Measurements from ENCODE around the gene SLC66A2.
"Not testable (repeated sequence)": the region's sequence is repeated elsewhere in the genome, so short reads cannot be mapped to it uniquely, and the experiment has no call there.

Gene SLC66A2

DNA sequence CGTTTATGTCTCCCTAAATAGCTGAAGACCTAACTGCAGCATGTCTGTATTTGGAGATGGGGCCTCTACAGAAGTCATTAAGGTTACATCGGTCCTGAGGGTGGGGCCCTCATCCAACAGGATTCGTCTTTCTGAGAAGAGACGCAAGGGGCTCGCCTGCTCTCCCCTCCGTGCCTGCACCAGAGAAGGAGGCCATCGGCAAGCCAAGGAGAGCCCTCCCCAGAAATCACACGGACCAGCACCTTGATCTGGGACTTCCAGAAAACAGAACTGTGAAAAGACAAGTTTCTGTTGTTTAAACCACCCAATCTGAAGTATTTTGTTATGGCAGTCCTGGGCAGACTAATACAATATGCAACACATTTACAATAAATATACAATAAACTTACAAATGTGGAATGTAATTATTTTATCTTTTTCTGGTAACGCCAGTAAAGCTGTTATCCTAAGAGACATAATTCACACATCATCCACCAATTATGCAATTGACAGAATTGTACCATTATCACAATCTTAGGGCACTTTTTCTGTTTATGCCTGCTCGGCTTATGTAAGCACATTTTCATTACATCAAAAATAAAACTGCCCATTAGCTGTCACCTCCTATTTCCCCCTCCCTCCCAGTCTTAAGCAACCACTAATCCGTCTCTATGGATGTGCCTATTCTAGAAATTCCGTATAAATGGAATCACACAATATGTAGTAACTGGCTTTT, 19.1 kb upstream of the SLC66A2 start:
- FAIRE-seq: no peak

DNA sequence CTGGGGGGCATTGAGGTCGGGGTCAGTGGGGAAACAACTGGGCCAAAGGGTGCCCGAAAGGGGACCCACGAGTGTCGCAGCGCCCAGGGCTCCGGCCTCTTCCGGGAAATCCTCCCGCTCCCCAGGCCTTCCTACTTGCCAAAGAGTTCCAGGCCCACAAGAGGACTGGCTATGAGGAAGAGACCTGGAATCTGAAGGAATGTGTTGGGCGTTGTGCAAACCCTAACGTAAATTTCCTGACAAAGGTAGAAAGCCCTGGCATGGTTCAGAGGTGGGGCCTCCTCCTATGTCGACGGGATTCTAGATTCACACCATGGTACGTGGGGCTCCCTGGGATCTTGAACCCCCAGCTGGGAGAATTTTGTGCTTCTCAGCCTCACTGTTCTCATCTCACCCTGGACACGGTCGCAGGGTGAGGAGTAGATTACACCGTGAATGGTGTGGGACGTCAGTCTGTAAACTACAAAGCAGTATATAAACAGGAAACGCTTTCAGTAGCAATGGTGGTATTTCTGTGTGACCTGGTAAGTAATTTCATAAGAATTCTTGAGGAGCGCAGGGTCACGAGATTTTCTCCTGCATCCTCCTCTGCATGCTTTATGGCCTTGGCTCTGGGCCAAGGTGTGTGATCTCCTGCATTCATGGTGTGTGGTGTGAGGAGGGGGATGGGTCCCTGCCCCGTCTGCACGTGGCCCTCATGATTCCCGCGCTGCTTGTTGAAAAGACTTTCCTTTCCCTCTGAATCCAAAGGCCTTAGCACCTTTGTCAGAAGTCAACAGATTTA, 13.9 kb upstream of the SLC66A2 start:
- no peak for FAIRE-seq

DNA sequence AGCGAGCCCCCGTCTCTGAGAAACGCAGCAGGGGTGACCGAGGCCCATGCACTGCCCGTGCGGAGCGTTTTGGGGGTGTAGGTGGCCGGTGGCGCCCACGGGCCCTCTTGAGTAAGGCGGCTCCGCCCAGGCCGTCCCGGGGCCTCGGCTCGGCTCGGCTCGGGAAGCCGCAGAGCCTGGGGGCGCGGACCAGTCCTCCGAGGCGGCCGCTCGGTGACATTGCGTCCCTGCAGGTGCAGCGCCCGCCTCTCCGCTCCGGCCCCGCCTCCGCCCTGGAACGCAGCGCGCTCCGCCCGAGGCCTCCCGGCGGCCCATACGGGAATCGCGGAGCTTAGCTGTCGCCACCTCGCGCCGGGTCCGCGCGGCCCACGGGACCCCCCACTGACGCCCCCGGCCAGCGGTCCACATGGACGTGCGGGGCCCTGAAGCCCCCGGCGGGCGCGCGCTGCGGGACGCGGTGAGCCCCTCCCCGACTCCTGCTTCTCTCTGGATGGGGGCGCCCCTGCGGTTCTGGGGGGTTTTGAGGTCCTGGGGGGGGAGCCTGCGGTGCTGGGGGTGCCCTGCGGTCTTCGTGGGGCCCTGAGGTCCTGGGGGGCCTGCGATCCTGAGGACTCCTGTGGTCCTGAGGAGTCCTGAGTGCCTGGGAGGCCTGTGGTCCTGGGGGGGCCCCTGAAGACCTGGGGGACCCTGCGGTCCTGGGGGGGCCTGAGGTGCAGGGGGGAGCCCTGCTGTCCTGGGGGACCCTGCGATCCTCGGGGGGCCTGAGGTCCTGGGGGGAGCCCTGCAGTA, 13.1 kb upstream of the SLC66A2 start, which contains the start of gene HSBP1L1:
HSBP1L1 (plus strand) TSS at position 314 of the 789 bp plus-strand sequence; CDS start at position 407, 93 bp downstream.
- FAIRE-seq: no peak

DNA sequence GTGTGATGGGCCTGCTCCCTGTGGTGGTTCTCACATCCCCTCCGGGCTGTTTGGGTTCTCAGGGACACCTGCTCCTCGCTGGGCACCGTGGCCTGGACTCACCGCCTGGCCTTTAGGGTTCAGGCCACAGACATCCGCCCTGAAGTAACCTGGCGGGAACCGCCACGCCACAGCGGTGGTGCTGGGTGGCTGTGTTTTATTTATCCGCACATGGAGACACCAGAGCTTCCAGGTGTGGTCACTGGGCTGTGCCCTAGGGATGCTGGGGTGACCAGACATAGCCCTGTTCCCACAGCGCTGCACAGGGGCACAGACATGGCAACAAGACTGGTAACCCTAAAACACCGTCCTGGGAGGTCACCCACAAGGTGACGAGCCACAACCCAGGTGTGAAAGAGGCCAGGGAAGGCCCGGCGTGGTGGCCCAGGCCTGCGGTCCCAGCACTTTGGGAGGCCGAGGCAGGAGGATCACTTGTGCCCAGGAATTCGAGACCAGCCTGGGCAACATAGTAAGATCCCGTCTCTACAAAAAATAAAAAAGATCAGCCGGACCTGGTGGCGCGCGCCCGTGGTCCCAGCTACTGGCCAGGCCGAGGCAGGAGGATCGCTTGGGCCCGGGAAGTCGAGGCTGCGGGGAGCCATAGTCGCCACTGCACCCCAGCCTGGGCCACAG, 12.3 kb upstream of the SLC66A2 start:
- FAIRE-seq: no peak

DNA sequence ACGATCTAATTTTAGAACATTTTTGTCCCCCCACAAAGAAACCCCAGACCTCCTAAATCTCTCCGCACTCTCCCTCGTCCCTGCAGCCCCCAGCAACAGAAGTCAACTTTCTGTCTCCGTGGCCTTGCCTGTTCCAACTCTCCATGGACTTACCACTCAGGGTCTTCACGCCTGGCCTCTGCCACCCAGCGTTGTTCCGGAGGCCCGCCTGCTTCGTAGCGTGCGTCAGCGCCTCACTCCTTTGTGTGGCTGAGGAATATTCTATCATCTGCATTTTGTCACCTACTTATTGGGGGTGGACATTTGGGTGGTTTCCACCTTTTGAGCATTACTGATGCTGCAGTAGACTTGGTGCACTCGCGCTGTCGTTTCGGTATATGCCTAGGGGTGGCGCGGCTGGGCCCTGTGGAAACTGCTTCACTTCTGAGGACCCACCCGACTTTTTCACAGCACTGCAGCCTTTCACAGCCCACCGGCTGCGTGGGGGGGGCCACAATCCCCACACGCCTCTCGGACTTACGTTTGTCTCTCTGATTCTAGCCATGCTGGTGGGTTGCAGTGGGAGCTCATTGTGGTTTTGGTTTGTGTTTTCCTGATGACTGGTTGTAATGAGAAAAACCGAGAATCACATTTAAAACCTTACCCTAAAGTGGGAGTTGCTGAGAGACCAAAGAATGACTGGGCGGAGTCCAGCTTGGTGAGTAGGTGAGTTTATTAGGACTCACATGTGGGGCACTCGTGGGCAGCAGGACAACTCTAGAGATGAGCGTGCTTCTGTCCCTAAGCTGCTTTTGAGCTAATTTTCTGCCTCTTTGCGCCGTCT, 11.6 kb upstream of the SLC66A2 start:
- no peak for FAIRE-seq

DNA sequence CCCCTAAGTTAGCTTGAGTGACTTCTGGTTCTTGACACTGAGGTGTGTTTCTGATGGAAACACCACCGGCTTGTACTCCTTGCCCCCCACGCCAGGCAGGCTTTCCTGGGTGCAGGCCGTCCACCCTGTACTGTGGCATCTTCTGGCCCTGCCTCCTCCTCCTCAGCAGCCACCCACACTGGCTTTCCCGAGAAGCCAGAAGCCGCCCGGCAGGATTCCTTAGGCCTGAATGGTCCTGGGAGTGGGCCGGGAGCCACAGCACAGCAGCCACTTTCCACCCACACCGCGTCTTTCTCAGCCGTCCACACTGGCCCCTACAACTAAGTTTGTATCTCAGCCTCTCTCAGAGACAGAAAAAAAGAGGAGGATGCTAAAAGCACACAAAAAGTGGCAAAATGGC, 10.9 kb upstream of the SLC66A2 start:
- FAIRE-seq: no peak

DNA sequence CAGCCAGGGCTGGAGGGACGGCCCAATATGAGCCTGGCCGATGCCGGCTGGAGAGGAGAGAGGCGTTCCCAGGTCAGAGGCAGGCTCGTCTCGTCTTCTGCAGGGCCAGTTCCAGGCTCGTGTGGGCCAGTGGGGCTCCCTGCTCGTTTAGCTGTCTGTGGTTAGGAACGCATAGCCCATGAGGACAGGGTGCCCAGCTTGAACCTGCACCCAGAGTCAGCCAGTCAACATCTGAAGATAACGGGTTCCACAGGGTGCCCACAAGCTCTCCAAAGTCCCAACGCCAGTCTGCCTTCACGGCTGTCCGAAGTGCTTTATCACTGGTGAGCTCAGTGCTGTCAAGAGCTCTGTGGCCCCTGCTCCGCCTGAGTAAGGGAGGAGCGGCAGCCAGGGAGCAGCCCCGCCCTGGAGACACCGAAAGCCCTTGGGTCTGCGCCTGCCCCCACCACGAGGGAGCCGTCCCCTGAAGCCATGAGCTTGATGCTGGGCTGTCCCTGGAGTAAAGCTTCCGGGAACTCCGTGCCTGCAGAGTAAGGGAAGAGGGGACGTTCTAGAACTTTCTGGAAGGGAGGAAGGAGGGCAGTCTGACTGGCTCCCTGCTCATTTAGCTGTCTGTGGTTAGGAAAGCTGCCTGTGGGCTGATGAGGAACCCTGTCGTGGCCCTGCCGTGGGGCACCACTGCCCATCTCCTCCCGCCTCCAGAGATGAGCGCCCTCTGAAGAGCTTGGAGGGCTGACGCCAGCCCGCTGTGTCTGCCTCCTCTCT, 10.3 kb upstream of the SLC66A2 start:
- no peak for FAIRE-seq

DNA sequence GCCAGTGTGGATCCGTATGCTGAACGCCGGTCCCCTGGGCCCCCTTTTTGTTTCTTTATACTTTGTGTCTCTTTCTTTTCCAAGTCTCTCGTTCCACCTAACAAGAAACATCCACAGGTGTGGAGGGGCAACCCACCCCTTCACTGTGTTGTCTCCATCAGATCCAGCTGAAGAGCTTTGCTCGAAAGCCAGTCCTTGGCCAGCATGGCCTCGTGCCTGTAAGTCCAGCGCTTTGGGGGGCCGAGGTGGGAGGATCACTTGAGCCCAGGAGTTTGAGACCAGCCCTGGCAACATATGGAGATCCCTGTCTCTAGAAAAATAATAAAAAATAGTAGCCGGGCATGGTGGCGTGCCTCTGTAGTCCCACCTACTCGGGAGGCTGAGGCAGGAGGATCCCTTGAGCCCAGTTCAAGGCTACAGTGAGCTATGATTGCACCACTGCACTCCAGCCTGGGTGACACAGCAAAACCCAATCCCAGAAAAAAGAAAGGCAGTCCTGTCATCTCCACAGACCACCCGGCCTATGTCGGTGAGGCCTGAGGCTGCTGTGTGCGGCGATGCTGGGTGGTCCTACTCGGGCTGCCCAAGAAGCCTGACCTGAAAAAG, 9.6 kb upstream of the SLC66A2 start:
- FAIRE-seq: no peak

DNA sequence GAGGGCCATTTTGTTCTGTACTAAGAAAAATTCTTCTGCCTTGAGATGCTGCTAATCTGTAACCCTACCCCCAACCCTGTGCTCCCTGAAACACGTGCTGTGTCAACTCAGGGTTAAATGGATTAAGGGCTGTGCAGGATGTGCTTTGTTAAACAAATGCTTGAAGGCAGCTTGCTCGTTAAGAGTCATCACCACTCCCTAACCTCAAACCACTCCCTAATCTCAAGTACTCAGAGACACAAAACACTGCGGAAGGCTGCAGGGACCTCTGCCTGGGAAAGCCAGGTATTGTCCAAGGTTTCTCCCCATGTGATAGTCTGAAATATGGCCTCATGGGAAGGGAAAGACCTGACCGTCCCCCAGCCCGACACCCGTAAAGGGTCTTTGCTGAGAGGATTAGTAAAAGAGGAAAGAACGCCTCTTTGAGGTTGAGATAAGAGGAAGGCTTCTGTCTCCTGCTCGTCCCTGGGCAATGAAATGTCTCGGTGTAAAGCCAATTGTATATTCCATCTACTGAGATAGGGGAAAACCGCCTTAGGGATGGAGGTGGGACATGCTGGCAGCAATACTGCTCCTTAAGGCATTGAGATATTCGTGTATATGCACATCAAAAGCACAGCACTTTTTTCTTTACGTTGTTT, 8.8 kb upstream of the SLC66A2 start:
- FAIRE-seq: not testable (repeated sequence)

DNA sequence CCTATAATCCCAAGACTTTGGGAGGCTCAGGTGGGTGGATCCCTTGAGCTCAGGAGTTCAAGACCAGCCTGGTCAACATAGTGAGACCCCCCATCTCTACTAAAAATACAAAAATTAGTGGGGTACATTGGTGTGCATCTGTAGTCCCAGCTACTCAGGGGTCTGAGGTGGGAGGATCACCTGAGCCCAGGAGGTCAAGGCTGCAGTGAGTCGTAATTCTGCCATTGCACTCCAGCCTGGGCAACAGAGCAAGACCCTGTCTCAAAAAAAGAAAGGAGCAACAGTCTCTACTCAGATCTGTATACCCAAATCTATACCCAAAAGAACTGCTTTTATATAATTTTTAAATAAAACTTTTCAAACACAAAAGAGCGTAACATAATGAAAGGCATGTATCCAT, 7.5 kb upstream of the SLC66A2 start:
- FAIRE-seq: no peak

DNA sequence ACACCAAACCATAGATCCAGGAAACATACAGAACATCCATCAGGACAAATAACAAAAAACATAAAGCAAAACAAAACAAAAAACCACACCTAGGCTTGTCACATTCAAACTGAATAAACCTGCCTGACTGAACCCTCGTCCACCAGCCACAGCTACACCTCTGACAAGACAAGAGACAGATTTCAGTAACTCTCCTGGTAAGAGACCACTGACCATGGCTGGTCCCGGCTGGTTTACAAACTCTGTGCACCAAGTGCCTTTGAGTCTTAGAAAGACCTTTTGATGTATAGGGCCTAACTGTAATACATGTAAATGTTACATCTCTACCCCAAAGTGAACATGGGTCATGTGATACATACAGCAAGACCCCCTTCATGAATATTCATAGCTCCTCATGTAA, 4.8 kb upstream of the SLC66A2 start:
- FAIRE-seq: no peak

DNA sequence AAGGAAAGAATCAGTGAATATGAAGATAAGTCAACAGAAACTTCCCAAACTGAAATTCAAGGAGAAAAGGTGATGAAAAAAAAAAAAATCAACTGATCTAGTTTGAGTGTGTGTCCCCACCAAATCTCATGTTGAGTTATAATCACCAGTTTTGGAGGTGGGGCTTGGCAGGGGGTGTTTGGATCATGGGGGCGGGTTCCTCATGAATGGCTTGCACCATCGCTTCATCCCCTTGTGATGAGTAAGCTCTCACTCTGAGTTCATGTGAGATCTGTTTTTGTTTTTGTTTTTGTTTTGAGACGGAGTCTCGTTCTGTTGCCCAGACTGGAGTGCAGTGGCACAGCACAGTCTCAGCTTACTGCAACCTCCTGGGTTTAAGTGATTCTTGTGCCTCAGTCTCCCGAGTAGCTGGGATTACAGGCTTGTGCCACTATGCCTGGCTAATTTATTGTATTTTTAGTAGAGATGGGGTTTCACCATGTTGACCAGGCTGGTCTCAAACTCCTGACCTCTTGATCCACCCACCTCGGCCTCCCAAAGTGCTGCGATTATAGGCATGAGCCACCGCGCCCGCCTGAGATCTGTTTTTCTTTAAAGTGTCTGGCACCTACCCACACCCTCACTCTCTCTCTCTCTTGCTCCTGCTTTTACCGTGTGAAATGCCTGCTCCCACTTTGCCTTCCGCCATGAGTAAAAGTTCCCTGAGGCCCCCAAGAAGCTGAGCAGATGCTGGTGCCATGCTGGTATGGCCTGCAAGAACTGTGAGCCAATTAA, 4.0 kb upstream of the SLC66A2 start:
- FAIRE-seq: no peak

DNA sequence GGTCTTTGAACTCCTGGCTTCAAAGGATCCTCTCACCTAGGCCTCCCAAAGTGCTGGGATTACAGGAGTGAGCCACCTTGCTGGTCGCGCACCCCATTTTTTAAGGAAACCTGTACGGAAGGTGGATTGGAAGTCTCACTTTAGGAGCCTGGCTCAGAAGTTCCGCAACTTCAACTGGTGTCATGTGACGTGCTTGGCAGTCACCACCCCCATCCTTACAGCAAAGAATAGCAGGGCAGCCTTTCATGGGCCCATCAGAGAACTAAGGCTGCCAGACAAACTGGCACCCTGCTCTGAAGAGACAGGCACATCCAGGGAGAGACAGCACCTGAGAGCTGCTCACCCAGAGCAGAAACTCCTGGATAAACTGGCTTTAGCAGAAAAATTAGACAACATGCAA, 3.3 kb upstream of the SLC66A2 start:
- FAIRE-seq: no peak

DNA sequence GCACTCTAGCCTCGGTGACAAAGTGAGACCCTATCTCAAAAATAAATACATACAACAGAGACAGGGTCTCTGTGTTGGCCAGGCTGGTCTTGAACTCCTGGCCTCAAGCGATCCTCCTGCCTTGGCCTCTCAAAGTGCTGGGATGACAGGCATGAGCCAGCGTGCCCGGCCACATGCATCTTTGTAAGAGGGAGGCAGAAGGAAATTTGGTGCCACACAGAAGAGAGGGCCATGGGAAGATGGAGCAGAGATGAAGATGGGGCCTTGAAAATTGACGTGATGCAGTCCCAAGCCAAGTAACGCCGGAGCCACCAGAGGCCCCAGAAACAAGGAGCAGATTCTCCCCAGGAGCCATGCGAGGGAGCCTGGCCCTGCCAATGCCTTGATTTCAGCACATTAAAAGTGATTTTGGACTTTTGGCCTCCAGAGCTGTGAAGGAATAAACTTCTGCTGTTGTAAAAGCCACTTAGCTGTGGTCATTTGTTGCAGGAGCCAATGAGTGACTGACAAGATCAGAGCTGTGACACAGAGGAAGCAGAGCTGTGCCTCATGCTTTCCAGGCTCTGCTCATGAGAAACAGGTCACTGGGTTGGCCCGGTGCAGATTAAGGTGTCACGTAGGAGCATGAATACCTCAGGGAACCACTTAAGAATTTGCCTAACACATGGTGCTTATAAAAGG, 2.7 kb upstream of the SLC66A2 start:
- no peak for FAIRE-seq

DNA sequence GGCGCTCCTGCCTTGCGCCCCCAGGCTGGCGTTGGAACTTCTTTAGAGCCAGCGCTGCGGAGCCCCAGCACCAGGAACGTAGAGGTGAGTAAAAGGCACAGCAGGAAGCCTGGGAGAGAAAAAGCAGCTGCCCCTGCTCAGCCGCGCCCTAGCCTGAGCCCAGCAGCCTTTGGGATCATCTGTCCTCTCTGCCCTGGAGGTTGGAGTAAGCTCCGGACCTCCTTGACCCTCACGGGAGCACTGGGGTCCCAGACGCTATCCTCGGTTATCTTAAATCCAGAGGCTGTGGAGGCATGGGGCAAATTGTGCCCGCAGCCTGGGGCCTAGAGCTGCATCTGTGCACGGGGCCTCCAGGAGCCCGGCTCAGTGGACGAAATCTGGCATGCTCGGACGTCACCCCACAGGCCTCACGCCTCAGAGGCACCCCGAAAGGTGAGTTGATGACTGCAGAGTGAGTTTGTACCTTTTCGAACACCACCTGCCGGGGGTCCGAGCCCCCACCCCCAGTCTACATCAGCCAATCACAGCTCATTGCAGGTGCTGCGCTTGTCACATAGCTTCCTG, 1.6 kb upstream of the SLC66A2 start:
- FAIRE-seq: no peak

DNA sequence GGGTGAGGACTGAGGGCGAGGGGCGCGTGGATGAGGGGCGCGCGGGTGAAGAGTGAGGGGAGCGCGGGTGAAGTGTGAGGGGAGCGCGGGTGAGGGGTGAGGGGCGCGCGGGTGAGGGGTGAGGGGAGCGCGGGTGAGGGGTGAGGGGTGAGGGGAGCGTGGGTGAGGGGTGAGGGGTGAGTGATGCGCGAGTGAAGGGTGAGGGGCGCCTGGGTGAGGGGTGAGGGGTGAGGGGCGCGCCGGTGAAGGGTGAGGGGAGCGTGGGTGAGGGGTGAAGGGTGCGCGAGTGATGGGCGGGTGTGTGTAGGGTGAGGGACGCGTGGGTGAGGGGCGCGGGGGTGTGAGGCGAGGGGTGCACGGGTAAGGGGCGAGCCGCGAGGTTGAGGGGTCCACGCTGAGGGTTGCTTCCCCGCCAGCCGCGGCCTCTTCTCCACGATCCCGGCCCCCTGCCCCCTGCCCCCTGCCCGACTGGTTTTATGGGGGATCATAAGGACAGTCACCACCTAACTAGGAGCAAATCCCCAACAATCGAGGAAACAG, 1.1 kb upstream of the SLC66A2 start:
- FAIRE-seq: no peak

DNA sequence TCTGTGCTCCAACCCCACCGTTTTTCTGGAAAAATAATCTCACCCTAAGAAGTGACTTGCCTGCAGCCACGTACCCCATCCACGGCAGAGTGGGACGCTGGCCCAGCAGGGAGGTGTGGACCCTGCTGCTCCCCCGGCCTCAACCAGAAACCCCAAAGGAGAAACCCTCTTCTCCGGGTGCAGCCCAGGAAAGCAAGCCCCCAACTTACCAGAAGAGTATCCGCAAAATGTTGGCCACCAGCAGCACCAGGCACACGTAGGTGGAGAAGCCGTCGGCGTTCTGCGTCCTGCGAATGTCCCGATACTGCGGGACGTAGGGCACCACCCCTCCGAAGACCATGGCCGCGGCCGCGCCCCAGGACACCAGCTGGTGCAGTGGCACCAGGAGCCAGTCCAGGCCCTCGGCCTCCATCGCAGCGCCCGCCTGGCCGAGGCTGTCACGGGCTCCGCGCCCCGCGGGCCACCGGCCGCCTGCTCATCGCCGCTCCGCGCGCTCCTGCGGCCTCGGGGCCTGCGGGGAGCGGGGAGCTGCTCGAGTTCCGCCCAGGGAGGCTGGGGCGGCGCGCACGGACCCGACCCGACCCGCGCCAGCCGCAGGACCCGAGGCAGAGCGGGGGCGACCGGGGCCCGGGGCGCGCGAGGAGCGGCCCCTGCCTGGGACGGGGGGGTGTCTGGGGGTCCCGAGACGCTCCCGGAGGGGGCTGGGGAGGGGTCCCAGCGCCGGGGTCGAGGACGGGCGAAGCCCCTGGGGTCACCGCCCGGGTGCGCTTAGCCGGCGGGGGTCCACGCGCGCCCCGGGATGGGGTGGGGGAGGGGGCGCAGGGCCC, 725 bp downstream of the SLC66A2 start:
- FAIRE-seq: no peak

Data from TTC549 (cell line).